ENCODE results near the gene FEM1A.
"Not testable (repeated sequence)": the region's sequence is repeated elsewhere in the genome, so short reads cannot be mapped to it uniquely, and the experiment has no call there.

FEM1A gene

DNA sequence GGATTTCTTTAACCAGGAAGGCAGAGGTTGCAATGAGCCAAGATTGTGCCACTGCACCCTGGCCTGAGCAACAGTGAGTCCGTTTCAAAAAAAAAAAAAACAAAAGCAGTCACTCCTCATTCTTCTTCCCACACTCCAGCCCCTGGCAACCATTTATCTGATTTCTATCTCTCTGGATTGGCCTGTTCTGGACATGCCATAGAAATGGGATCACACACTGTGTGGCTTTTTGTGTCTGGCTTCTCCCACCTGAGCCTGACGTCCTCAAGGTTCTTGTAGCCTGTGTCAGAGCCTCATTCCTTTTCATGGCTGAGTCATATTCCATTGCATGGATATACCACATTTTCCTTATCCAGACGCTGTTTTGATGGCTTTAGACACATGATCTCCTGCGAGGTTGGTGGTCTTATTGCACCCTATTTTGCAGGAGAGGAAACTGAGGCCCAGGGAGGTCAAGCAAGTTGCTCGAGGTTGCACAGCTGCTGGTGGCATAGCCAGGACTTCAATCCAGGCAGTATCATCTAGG lies 15.8 kb upstream of the FEM1A start:
- DNase-seq, result no peak

DNA sequence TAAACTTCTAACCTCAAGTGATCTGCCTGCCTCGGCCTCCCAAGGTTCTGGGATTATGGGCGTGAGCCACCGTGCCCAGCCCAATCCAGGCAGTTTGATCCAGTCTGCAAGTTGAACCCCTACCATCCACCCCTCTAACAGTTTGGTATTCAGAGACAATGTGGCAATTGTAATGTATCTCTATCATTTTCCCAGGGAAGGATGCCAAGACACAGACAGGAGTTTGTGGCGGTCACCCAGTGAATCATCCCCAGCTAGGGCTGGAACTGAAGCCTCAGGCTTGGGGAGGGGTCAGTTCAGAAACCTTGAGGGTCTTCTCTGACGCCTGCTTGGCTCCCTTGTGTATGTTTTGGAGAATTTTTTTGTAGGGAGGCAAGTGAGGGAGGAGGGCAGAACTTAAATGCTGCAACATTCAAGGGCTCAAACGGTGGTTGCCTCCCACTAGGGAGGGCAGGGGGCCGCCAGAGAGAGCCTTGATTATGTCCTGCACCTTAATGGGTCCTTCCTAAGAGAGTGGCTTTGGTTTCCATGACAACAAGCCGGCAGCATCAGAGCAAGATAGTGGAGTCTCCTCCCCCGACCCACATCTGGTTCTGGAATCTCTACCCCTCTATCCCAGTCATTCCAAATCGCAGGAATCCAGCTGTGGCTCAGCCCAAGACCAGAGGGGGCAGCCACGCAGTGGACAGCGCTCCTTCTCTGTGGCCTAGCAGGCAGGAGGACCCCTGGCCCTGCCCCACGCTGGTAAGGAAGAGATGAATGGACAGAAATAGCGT lies 14.9 kb upstream of the FEM1A start:
- DNase-seq, result no peak

DNA sequence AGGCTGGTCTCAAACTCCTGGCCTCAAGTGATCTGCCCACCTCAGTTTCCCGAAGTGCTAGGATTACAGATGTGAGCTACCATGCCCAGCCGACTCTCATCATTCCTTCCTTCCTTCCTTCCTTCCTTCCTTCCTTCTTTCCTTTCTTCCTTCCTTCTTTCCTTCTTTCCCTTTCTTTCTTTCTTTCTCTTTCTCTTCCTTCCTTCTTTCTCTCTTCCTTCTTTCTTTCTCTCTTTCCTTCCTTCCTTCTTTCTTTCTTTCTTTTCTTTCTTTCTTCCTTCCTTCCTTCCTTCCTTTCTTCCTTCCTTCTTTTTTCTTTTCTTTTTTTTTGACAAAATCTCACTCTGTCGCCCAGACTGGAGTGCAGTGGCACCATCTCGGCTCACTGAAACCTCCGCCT lies 13.4 kb upstream of the FEM1A start:
- DNase-seq, result not testable (repeated sequence)

DNA sequence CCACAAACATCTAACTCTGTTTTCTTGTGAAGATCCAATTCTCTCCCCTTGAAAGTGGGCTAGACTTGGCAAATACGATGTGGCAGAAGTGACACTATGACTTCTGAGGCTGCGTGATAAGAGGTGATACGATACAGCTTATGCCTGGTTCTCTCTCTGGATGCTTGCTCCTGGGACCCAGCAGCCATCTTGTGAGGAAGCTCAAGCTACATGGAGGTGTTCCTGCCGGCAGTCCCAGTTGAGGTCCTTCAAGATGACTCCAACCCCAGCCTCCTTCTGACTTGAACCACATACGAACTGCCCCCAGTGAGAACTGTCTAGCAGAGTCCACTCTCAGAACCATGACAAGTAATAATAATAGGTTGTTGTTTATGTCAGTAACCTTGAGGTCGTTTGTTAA lies 10.7 kb upstream of the FEM1A start:
- DNase-seq, result no peak

DNA sequence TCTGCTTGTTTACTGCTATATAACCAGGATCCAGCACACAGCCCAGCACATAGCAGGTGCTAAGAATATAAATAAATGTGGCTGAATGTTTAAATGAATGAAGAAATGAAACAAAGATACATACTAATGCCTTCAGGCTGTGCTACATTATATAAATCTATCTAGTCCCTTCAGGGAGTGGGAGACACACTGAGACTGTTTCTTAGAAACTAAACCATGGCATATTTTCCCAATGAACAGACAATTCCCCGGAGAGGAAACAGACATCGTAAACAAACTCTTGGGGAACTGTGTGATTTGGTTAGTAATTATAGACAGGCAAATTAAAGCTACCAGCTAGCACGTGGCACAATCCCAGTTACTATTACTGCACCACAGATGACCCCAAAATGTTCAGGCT lies 9.7 kb upstream of the FEM1A start:
- no peak for DNase-seq

DNA sequence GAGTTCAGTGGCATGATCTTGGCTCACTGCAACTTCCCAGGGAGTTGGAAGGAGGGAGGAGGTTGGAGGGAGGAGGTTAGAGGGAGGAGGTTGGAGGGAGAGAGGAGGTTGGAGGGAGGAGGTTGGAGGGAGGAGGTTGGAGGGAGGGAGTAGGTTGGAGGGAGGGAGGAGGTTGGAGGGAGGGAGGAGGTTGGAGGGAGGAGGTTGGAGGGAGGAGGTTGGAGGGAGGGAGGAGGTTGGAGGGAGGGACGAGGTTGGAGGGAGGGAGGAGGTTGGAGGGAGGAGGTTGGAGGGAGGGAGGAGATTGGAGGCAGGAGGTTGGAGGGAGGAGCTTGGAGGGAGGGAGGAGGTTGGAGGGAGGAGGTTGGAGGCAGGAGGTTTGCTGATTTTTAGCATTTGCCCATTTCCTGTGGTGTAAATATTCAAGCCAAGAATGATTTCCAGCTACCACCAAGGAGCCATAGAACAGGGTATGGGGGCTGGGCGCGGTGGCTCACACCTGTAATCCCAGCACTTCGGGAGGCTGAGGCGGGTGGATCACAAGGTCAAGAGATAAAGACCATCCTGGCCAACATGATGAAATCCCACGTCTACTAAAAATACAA lies 5.0 kb upstream of the FEM1A start:
- not testable (repeated sequence) for DNase-seq

DNA sequence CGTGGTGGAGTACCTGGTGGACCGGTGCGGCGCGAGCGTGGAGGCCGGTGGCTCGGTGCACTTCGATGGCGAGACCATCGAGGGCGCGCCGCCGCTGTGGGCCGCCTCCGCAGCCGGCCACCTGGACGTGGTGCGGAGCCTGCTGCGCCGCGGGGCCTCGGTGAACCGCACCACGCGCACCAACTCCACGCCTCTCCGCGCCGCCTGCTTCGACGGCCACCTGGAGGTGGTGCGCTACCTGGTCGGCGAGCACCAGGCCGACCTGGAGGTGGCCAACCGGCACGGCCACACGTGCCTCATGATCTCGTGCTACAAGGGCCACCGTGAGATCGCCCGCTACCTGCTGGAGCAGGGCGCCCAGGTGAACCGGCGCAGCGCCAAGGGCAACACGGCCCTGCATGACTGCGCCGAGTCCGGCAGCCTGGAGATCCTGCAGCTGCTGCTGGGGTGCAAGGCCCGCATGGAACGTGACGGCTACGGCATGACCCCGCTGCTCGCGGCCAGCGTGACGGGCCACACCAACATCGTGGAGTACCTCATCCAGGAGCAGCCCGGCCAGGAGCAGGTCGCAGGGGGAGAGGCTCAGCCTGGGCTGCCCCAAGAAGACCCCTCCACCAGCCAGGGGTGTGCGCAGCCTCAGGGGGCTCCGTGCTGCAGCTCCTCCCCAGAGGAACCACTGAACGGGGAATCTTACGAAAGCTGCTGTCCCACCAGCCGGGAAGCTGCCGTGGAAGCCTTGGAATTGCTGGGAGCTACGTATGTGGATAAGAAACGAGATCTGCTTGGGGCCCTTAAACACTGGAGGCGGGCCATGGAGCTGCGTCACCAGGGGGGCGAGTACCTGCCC lies 708 bp downstream of the FEM1A start:
- not testable (repeated sequence) for DNase-seq

DNA sequence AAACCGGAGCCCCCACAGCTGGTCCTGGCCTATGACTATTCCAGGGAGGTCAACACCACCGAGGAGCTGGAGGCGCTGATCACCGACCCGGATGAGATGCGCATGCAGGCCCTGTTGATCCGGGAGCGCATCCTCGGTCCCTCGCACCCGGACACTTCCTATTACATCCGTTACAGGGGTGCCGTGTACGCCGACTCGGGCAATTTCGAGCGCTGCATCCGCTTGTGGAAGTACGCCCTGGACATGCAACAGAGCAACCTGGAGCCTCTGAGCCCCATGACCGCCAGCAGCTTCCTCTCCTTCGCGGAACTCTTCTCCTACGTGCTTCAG lies 1.3 kb downstream of the FEM1A start:
- not testable (repeated sequence) for DNase-seq

DNA sequence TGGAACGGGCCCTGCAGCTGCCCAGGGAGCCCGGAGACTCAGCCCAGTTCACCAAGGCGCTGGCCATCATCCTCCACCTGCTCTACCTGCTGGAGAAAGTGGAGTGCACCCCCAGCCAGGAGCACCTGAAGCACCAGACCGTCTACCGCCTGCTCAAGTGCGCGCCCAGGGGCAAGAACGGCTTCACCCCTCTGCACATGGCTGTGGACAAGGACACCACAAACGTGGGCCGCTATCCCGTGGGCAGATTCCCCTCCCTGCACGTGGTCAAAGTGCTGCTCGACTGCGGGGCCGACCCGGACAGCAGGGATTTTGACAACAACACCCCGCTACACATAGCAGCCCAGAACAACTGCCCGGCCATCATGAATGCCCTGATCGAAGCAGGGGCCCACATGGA lies 1.7 kb downstream of the FEM1A start:
- not testable (repeated sequence) for DNase-seq

DNA sequence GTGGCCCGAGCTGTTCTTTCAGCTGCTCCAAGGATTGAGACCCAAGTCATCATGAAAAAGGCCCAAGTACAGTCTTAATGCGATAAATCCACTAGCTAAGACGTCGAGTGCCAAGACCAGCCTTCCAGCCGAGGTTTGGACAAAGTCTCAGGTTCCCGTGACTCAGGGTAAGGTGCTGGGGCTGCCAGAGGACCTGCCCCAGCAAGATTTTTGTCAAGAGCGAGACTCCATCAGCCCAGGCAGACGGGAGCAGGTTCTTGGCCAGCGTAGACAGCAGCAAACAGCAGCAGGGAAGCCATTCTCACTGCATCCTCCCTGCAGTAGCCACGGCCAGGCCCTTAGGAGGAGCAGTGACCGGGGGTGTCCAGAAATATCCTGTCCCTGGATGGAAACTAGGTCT lies 3.4 kb downstream of the FEM1A start:
- no peak for DNase-seq

DNA sequence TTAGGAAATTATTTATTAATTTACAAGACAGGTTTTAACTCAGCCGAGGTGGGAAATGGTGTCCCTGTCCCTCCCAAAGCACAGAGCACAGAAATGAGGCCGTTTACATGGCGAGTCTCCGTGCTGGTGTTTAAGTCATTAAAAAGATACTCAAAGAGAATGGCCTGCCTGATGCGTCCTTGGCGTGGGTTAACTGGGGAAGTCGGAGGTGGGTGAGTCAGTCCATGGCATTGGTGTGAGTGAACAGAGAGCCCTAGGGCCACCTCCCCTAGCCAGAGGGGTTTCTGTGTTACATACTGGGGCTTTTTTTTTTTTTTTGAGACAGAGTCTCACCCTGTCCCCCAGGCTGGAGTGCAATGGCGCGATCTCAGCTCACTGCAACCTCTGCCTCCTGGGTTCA lies 3.9 kb downstream of the FEM1A start:
- no peak for DNase-seq

DNA sequence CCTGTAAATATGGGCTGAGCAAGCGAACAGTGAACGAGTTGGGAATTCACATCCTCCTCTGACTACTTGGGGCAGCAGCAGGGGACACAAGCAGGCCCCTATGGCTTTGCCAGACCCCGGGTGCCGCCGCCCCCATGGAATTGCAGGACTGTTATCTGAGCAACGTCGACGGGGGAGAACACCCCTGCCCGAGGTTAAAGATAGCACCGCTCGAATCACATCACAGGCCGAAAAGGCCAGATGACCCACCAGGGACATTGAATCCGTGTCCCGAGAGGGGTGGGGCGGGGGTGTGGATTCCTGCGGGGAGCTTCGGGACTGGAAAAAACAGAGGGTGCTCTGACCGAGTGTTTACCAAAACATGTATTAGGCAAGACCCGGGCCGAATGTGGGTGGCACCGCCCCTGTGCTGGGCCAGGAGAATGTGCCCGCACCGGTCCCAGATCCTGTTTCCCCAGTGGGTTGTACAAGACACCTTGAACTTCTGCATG lies 9.1 kb downstream of the FEM1A start:
- no peak for DNase-seq

DNA sequence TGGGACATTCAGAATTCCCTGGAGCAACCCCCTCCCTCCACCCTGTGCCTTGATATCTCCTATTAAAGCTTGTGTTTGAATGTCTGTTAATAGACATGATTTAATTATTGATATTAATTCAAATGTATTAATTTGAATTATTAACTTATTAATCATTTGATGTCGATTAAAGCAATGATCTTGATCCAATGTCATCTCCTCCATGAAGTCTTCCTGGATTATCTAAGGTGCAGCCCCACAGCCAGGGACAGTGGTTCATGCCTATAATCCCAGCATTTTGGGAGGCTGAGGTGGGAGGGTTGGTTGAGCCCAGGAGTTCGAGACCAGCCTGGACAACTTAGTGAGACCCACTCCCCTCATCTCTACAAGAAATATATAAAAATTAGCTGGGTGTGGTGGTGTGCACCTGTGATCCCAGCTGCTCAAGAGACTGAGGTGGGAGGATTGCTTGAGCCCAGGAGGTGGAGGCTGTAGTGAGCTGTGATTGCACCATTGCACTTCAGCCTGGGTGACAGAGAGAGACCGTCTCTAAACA lies 9.6 kb downstream of the FEM1A start:
- DNase-seq, result no peak

DNA sequence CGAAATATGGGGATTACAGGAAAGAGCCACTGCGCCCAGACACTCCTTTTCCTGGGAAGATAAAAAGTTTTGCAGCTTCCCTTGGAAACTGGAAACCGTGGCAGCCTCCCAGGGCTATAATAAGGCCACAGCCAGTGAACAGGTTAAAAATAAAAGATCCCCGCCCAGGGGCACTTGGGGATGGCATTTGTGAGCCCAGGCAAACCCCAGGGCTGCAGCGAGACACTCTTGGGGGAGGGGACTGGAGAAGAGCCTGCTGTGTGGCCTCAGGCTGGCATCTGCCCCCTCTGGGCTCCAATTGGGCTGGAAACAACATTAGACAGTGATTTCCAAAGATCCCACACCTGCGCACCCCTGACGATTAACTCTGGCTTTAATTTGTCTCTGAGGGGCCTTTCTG lies 11.2 kb downstream of the FEM1A start:
- DNase-seq, result no peak

DNA sequence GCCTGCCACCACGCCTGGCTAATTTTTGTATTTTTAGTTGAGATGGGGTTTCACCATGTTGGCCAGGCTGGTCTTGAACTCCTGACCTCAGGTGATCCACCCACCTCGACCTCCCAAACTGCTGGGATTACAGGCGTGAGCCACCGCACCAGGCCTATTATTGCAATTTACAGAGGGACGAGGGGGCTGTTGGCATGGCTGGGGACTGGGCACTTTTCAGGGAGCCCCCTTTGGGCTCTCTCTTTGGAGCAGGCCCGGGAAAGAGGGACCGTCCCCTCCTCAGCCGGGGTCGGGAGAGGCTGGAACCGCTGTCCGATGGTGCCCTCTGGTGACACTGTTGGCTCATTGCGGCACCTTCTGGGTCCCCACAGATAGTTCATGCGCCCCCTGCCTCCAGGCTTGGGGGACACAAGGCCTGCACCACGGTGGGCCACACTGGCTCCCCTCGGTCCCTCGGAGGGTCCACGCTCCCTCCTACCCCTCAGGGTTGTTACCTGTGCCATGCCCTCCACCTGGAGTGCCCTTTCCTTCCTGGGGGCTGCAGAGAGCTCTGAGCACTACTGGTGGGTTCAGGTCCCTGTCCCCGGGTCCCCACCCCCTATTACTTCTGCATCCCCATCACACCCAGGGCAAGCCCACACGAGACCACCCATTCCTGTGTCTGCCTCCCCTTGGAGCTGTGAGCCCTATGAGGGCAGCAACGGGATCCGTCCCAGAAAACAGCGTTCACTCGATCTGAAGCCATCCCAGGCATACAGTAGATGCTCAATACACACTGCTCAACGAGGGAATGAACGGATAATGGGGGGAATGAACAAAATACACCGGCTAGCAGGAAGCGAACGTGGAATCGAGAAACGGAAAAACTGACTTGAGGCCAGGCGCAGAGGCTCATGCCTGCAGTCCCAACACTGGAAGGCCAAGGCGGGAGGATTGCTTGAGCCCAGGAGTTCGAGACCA lies 12.5 kb downstream of the FEM1A start:
- peak; percentile 25 to 40 for DNase-seq

DNA sequence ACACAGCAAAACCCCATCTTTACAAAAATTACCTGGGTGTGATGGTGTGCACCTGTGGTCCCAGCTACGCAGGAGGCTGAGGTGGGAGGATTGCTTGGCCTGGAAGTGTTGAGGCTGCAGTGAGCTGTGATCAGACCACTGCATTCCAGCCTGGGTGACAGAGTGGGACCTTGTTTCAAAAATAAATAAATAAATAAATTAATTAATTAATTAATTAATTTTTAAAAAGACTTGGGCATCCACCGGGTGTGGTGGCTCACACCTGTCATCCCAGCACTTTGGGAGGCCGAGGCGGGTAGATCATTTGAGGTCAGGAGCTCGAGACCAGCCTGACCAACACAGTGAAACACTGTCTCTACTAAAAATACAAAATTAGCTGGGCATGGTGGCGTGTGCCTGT lies 13.6 kb downstream of the FEM1A start:
- DNase-seq, result not testable (repeated sequence)

DNA sequence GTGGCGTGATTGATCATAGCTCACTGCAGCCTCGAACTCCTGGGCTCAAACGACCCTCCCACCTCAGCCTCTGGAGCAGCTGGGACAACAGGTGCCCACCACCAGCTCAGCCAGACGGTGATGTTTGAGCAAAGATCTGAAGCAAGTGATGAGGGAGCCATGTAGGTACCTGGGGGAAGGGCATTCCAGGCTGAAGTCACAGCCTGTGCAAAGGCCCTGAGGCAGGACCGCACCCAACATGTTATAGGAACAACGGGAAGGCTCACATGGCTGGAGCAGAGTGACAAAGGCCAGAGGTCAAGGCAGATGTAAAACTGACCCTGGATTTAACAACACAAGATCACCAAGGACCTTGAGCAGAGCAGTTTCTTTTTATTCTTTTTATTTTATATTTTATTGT lies 14.8 kb downstream of the FEM1A start:
- DNase-seq, result no peak

DNA sequence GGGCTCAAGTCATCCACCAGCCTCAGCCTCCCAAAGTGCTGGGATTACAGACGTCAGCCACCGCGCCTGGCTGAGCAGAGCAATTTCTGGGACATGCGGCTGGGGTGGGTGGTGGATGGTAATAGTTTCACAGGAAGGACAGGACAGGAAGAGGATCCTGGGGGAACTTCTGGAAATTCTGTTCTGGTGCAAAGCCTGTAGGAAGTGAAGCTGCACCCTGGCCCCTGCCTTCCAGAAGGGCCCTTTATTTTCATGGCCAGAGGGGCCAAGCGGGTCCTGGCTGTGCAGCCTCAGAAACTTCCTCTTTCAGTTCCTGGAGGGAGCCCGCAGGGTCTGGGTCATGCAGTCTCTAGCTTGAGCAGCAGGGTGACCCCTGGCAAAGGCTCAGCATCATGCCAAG lies 15.7 kb downstream of the FEM1A start:
- peak; percentile 35 to 44 for DNase-seq

DNA sequence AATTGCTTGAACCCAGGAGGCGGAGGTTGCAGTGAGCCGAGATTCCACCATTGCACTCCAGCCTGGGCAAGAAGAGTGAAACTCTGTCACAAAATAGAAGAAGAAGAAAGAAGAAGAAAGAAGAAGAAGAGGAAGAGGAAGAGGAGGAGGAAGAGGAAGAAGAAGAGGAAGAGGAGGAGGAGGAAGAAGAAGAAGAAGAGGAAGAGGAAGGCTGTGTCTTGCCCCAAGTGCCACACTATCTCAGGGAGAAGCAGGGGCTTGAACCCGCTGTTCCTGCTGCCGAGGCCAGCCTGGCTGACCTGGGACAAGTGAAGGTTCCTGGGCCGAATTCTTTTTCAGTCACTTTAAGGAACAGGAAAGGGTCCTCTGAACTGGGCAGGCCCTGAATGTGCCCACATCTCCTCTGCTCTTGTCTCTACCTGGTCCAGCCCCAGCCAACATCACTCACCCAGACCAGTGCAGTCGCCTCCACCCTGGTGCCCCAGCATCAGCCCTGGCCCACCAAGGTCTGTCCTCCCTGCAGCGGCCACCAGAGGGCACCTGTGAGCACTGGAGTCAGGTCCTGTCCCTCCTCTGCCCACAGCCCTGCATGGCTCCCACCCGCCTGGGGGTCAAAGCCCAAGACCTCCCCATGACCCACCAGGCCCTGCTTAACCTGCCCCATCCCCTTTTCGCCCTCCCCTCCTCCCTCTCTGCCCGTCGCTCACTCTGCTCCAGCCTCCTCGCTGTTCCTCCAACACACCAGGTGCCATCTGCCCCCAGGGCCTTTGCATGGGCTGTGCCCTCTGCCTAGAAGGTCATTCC lies 20.0 kb downstream of the FEM1A start:
- peak; percentile 28 to 29 for DNase-seq

DNA sequence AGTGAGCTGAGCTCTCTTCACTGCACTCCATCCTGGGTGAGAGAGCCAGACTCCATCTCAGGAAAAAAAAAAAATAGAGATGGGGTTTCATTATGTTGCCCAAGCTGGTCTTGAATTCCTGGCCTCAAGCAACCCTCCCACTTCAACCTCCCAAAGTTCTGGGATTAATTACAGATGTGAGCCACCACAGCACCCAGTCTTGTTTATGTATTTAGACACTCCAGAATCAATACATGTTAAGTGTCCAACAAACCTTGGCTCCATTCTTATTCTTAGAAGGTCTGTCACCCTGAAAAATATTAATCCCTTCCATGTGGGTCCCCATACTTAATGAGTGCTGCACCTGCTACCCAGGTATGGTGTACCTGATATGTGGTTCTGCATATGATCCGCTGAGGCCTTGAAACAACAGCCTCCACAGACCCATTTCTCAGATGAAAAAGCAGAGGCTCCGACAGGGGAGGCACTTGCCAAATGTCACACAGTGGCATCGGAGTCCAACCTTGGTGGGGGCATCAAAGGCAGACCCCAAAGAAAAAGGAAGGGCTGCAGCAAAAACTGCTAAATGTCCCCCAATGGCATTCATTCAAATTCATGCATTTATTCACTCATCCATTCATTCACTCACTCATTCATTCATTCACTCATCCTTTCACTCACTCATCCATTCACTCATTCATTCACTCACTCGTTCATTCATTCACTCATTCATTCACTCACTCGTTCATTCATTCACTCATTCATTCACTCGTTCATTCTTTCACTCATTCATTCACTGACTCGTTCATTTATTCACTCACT lies 23.3 kb downstream of the FEM1A start:
- no peak for DNase-seq

Measured in AML-193 (cell line).